RWPE2 (cell line): Measurements from ENCODE around the gene C20orf144.

Source experiments
- ATAC-seq: fragments of 200-7000 bp; cut with Tn5 transposase; 3 replicates; pipeline ENCODE4 v1.9.1; 2021; ENCODE audit warnings: low read depth
- DNase-seq: peaks from one replicate; pipeline ENCODE4 v3.0.0-alpha.2; 2020; ENCODE audit warnings: low spot score
- H3K27ac ChIP-seq: fragments of 450-650 bp; 2 replicates; pipeline ENCODE4 v1.5.1; 2017; ENCODE audit warnings: mild to moderate bottlenecking; ENCODE audit not compliant: poor library complexity, severe bottlenecking
- H3K27me3 ChIP-seq: fragments of 250-450 bp; sonication (Bioruptor Pico); 2 replicates; pipeline ENCODE4 v1.5.1; 2021; ENCODE audit warnings: mild to moderate bottlenecking, moderate library complexity; ENCODE audit not compliant: insufficient read depth, poor library complexity, severe bottlenecking
- H3K36me3 ChIP-seq: fragments of 250-450 bp; sonication (Bioruptor Pico); 2 replicates; pipeline ENCODE4 v1.5.1; 2020; ENCODE audit warnings: low read depth, mild to moderate bottlenecking, moderate library complexity
- H3K4me1 ChIP-seq: fragments of 250-450 bp; sonication (Bioruptor Pico); 2 replicates; pipeline ENCODE4 v1.5.1; 2021; ENCODE audit warnings: mild to moderate bottlenecking, moderate library complexity; ENCODE audit not compliant: insufficient read depth, poor library complexity, severe bottlenecking
- H3K4me3 ChIP-seq: fragments of 250-450 bp; sonication (Bioruptor Pico); 2 replicates; pipeline ENCODE4 v1.5.1; 2021; ENCODE audit warnings: mild to moderate bottlenecking, moderate library complexity; ENCODE audit not compliant: severe bottlenecking
- H3K9me3 ChIP-seq: fragments of 250-450 bp; sonication (Bioruptor Pico); 2 replicates; pipeline ENCODE4 v1.5.1; 2021; ENCODE audit warnings: mild to moderate bottlenecking, moderate library complexity; ENCODE audit not compliant: severe bottlenecking
- CTCF ChIP-seq: fragments of 450-650 bp; IDR thresholded peaks from one replicate; pipeline ENCODE4 v1.5.1; 2017; ENCODE audit warnings: mild to moderate bottlenecking, moderate library complexity; ENCODE audit not compliant: poor library complexity, severe bottlenecking

C20orf144 gene

GRCh38 chr20:33653218-33653899 lies 8.8 kb upstream of the C20orf144 start:
- Histone ChIP-seq H3K27ac (no peak overlapping the region), H3K36me3 (no peaks in the 10 kb centered on the region), H3K9me3 (no peaks in the 10 kb centered on the region), H3K4me3 (no peak overlapping the region), H3K4me1 (no peaks in the 10 kb centered on the region), H3K27me3 (no peaks in the 10 kb centered on the region)
- peak; percentile 98 for TF ChIP-seq CTCF
- ATAC-seq (peak; percentile 66), DNase-seq (peak; percentile 84)

GRCh38 chr20:33653900-33654596 lies 8.1 kb upstream of the C20orf144 start:
- H3K27ac ChIP-seq: no peak overlapping the region
- ATAC-seq (peak; percentile 33), DNase-seq (peak; percentile 92)
- H3K9me3 ChIP-seq: no peaks in the 10 kb centered on the region
- H3K4me1 ChIP-seq: no peaks in the 10 kb centered on the region
- no peak for TF ChIP-seq CTCF
- no peaks in the 10 kb centered on the region for H3K36me3 ChIP-seq
- no peaks in the 10 kb centered on the region for H3K27me3 ChIP-seq
- H3K4me3 ChIP-seq: no peak overlapping the region

GRCh38 chr20:33654680-33655161 lies 7.4 kb upstream of the C20orf144 start:
- no peak for TF ChIP-seq CTCF
- ATAC-seq: no peak
- Histone ChIP-seq H3K4me1 (no peaks in the 10 kb centered on the region), H3K4me3 (no peak overlapping the region), H3K27ac (no peak overlapping the region), H3K27me3 (no peaks in the 10 kb centered on the region), H3K36me3 (no peaks in the 10 kb centered on the region), H3K9me3 (no peaks in the 10 kb centered on the region)
- DNase-seq: no peak

- H3K9me3 ChIP-seq: no peaks in the 10 kb centered on the region
- no peaks in the 10 kb centered on the region for H3K4me1 ChIP-seq
- H3K36me3 ChIP-seq: no peaks in the 10 kb centered on the region
- H3K4me3 ChIP-seq: no peak overlapping the region
- TF ChIP-seq CTCF: no peak
- no peak for DNase-seq
- no peak for ATAC-seq
- H3K27me3 ChIP-seq: no peaks in the 10 kb centered on the region
- H3K27ac ChIP-seq: no peak overlapping the region
Observed at GRCh38 chr20:33655164-33655563, 7.0 kb upstream of the C20orf144 start.
